CD4-positive, alpha-beta T cell treated with Interleukin-15 for 1 hour (primary cell): ENCODE measurements around the gene SF3B1.
"Not testable (repeated sequence)": the region's sequence is repeated elsewhere in the genome, so short reads cannot be mapped to it uniquely, and the experiment has no call there.

ENCODE experiments used
- DNase-seq: peaks from one replicate; pipeline ENCODE4 v3.0.0-alpha.2; 2020

The SF3B1 gene

GRCh38 chr2:197434541-197435513 lies at the start of gene SF3B1:
Gene SF3B1 (minus strand): TSS chr2:197435028. CDS start chr2:197434999, 29 bp downstream.
- peak; percentile 99 for DNase-seq

DNA sequence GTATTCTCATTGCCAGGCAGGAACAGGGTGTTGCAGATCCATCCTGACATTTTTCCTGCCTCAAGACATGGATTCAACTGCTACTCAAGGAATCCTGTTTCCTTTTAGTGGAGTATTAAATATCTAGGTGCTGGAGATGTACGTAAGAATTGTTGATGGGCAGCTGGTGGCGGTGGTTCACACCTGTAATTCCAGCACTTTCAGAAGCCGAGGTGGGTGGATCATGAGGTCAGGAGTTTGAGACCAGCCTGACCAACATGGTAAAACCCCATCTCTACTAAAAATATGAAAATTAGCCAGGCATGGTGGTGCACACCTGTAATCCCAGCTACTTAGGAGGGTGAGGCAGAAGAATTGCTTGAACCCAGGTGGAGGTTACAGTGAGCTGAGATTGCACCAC lies 49.4 kb upstream of the SF3B1 start:
- not testable (repeated sequence) for DNase-seq

- no peak for DNase-seq
These were observed 45.6 kb upstream of the SF3B1 start for GRCh38 chr2:197480165-197481036.

DNA sequence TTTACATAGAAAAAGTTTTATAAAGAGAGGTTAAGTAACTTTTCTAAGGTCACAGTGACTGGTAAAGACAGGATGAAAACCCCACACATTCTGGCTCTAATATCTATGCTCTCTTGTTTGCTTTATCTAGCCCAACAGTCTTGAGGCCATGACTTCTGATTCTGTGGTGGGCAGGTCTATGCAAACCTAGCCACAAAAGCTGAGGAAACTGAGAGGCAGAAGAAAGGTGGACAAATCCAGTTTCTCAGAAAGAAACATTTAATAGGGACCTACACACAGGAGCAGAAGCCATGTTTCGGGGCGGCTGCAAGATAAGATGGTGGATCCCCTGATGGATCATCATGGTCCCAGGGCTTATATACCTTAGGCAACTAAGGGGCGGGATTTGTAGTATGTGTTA lies 43.0 kb upstream of the SF3B1 start:
- DNase-seq = no peak

DNA sequence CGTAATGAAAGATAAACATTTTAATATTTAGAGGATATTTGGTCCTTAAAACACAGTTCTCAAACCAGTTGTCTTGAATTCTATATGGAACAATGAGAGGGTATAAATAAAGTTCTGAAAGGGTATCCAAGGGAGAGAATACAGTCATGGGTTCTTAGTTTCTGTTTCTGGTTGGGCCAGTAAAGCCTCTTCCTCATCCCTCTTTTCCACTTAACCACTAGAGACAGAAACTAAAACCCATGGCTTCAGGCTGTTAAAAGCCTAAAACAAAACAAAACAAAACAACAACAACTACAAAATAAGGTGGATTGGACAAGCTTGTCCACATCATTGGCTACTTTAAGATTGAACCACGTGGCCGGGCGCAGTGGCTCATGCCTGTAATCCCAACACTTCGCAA lies 37.3 kb upstream of the SF3B1 start:
- DNase-seq = no peak

DNA sequence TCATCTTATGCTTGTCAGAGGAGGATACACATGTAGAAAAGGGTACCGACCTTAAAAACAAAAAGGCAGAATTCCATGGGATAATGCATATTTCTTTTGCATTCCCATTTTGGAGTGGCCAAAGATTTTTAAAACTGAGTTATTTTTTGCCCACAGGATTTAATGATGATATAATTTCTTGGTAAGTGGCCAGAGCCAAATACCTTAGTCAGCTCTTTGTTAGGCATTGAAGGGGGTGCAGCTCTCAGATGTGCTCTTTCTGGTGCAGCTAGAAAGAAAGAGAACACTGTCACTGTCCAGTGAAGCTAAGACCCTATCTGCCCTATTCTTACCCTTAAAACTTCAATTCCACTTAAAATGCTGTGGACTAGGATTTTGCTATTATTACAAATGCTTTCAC lies 29.3 kb upstream of the SF3B1 start:
- no peak for DNase-seq

- DNase-seq = no peak
These were observed 26.2 kb upstream of the SF3B1 start for GRCh38 chr2:197461057-197461456.

DNA sequence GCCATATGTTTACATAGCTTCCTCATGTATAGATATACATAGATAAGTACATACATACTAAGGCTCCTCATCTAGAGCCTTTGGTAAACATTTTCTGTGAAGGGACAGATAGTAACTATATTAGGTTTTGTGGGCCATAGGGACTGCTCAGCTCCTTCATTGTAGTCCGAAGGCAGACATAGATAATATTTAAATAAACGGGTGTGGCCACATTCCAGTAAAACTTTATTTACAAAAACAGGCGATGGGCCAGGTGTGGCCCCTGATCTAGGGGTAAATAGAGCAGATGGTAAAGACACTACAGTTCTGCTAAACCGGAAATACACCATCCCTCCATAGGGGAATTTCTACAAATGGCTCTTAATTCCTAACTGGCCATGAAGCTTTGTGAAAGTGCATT lies 25.8 kb upstream of the SF3B1 start:
- DNase-seq = no peak

- DNase-seq = no peak
These were observed 20.6 kb upstream of the SF3B1 start for GRCh38 chr2:197455428-197455827.

- no peak for DNase-seq
These were observed 20.1 kb upstream of the SF3B1 start for GRCh38 chr2:197454923-197455322.

GRCh38 chr2:197453914-197454398 lies 19.1 kb upstream of the SF3B1 start:
- no peak for DNase-seq

DNA sequence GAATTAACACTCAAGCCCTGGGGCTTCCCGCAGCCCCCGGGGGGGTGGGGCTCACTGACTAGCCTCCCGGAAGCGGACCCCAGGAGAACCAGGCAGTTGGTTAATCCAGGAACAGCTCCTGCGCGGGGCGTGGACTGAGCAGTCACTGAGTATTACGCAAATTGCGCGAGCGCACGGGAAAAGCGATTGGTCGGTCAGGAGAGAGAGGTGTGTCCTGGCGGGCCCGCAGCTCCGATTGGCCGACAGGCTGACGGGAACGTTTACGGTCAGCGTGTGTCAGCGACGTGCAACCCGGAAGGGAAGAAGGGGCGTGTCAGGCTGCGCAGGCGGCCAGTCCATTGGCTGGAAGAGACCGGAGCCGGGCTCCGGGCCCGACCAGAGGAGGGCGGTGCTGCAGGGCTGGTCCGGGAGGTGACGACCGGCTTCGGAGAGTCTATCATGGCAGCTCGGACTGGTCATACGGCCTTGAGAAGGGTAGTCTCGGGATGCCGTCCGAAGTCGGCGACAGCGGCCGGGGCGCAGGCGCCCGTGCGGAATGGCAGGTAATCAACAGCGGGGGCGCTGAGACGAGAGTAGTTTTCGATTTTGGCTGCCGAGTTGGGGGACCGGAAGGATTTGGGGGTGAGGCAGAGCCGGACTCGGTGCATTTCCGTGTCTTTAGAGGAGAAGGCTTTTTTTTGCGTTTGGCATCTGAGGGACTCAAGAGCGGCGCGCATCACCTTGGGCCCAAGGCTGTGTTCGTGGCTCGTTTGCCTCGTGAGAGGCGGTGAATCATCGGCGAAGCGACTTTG lies 18.5 kb upstream of the SF3B1 start, which contains the start of gene COQ10B:
Gene COQ10B, plus strand, starts transcription at position 430 of the 791 bp plus-strand sequence. Its CDS starts 9 bp downstream, at position 439.
- DNase-seq = peak; percentile 99

GRCh38 chr2:197452754-197453122 lies 17.9 kb upstream of the SF3B1 start:
- DNase-seq = no peak

DNA sequence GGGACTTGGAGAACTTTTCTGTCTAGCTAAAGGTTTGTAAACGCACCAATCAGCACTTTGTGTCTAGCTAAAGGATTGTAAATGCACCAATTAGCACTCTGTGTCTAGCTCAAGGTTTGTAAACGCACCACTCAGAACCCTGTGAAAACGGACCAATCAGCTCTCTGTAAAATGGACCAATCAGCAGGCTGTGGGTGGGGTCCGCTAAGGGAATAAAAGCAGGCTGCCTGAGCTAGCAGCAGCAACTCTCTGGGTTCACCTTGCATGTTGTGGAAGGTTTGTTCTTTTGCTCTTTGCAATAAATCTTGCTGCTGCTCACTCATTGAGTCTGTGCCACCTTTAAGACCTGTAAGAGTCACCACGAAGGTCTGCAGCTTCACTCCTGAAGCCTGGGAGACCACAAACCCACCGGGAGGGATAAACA lies 16.1 kb upstream of the SF3B1 start:
- not testable (repeated sequence) for DNase-seq

GRCh38 chr2:197450465-197450864 lies 15.6 kb upstream of the SF3B1 start:
- DNase-seq = no peak

DNA sequence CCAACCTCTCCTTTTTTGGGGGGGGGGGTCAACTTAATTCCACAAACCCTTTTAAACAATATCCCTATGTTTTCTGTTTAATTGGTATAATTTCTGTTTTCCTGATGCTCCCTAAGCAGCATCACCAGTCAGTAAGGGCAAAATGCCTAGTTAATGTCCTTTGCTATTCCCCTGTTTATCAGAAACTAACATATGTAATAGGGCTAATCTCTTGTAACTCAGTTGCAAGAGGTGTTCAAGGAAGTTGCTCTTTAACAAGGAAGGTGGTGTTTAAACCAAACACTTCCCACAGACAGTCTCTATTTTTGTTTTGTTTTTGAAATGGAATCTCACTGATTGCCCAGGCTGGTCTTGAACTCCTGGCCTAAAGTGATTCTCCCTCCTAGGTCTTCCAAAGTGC lies 12.0 kb upstream of the SF3B1 start:
- no peak for DNase-seq

GRCh38 chr2:197445746-197446145 lies 10.9 kb upstream of the SF3B1 start:
- DNase-seq = no peak

DNA sequence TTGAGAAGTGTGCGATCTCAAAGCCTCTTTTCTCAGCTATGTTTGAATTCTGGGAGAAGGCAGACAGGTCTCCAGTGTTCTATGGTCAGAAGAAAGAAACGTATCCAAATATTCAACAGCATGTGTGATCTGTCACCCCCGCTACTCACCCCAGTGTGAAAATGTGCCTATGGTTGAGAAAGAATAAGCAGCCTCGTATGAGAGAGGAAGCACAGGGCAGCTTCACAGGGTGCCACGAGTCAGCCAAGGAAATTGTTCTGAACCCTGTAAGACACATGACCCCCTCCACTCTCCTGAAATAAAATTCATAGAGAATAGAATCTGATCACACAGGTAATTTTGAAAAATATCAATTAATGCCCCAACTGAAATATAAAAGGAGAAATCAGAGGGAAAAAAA lies 8.0 kb upstream of the SF3B1 start:
- DNase-seq = no peak

GRCh38 chr2:197437380-197437779 lies 2.6 kb upstream of the SF3B1 start:
- no peak for DNase-seq

DNA sequence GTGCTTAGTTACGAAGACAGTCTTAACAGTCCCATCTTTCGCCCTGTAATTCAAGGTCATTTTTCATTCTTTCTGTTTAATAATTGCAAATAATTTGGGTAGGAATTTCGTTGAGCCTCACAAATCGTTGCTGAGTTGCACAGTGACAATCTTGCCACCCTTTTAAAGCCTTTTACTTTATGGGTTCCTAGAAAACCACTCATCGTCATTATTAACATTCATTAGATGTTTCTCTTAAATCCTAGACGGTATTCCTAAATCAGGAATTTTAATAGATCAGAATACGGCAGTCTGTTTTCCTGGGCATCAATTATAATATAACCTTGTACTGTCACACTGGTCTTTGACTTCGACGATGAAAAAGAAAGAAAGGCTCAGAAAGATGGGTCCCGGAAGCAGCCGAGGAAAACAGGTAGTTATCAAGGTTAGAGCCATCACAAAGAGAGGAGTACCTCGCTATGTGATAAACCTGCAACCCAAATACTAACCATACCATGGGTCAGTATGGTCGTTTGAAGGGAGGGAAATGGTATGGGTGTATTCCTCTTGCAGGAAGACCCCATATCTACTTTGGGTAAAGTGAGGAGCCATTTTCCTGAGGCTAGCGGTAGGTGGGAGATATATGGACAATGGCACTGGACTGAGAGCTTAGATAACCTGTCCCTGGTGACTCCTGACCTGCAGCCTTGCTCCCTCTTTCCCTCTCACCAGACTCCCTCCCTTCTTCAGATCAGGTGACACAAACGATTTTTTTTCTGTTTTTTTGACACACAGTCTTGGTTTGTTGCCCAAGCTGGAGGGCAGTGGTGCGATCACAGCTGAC lies 981 bp upstream of the SF3B1 start:
- DNase-seq = no peak

DNA sequence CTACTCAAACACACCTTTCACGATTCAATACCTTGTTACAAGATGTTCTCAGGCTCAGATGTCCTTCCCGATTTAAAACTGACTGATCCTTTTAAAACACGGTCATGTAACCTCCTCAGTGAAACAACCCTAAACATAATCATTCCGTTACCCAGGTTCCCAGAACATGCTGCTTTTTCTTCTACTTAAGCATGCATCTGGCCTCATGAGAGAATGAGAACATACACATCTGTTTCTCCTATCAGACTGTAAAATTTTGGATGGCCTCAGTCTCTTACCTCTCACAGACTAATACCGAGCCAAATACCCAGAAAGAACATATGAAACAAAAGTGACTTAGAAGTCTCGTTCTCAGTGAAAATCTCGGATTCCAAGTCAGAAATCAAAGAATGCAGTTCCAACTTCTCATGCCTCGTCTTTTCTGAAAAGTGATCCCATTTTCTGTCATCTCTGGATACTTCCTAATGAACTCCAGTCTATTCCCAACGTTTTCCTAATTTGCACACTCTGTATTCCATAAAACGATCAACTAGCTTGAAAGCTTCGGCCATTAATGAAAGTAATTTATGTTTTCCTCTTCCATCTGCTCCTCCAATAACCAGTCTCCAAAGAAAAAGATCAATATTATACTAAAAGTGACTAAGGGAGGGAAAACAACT lies 919 bp downstream of the SF3B1 start:
- DNase-seq = no peak
